ENCODE measurements around the gene TMEM125. TPM values are rescaled to one million over a fixed set of nuclear protein-coding genes. Genes with fewer than 3 reads are reported as not detected.

Gene TMEM125
- polyA plus RNA-seq, 3 donors, result not detected

GRCh38 chr1:43317817-43318471 lies 48.2 kb downstream of the TMEM125 start:
- Histone ChIP-seq H3K79me2 (ENCODE audit: insufficient read depth, low read length) (no peaks in the 10 kb centered on the region), H3K9ac (ENCODE audit: insufficient read depth, low read length, poor library complexity, severe bottlenecking) (no peak overlapping the region)
- H3K4me1 Mint-ChIP-seq, result peaks cover 7% of the 10 kb centered on the region

GRCh38 chr1:43318831-43319230 lies 49.0 kb downstream of the TMEM125 start:
- H3K9ac ChIP-seq (ENCODE audit: insufficient read depth, low read length, poor library complexity, severe bottlenecking), result no peak overlapping the region
- intact Hi-C loops (cut with micrococcal nuclease), result no loop called here
- H3K27ac ChIP-seq (ENCODE audit: low read depth in 1 of 2, low read length in 2 of 2), result no peak overlapping the region
- no peak for TF ChIP-seq CTCF (IDR thresholded peaks at IDR 0.05)
- H4K20me1 ChIP-seq (ENCODE audit: insufficient read depth, low read length), result no peaks in the 10 kb centered on the region
- no peak for DNase-seq
- WGBS (ENCODE audit: insufficient coverage), result 91% methylated on average over 3 of the region's 4 CpGs
- no peaks in the 10 kb centered on the region for H3K36me3 ChIP-seq (replicated peaks in 1 of 2; ENCODE audit: control insufficient read depth in 1 of 2, insufficient read depth in 2 of 2, low read length in 2 of 2)
- Mint-ChIP-seq H3K36me3 (no peaks in the 10 kb centered on the region), H3K4me3 (no peak overlapping the region), H3K27ac (no peak overlapping the region), H3K9me3 (no peaks in the 10 kb centered on the region), H3K4me1 (peaks cover 7% of the 10 kb centered on the region), H3K27me3 (ENCODE audit: low read depth in 3 of 3) (peaks cover 0 to 4% (median 2%) of the 10 kb centered on the region in 3 donors)
- H2AFZ ChIP-seq (ENCODE audit: insufficient read depth, low read depth, low read length, poor library complexity, severe bottlenecking), result no peak overlapping the region
- H3K4me3 ChIP-seq (replicated peaks in 1 of 3; ENCODE audit: low read depth in 2 of 3, low read length in 3 of 3), result no peak overlapping the region
- peaks cover 0 to 2% of the 10 kb centered on the region in 2 donors for H3K4me1 ChIP-seq (ENCODE audit: control insufficient read depth in 1 of 2, insufficient read depth in 2 of 2, low read length in 2 of 2)
- H3K27me3 ChIP-seq (ENCODE audit: control insufficient read depth in 2 of 2, insufficient read depth in 2 of 2, low read length in 2 of 2), result no peaks in the 10 kb centered on the region
- no peak overlapping the region for H3K4me2 ChIP-seq (replicated peaks; ENCODE audit: extremely low read depth, low read length, poor library complexity, severe bottlenecking)
- no peaks in the 10 kb centered on the region for H3K79me2 ChIP-seq (ENCODE audit: insufficient read depth, low read length)
- no peaks in the 10 kb centered on the region for H3K9me3 ChIP-seq (replicated peaks in 1 of 2; ENCODE audit: control insufficient read depth in 1 of 2, insufficient read depth in 1 of 2, low read length in 2 of 2)

More at GRCh38 chr1:43317817-43318471, 48.2 kb downstream of the TMEM125 start:
- H3K27me3 ChIP-seq (ENCODE audit: control insufficient read depth in 2 of 2, insufficient read depth in 2 of 2, low read length in 2 of 2), result no peaks in the 10 kb centered on the region
- Mint-ChIP-seq H3K9me3 (no peaks in the 10 kb centered on the region), H3K27ac (peak overlapping the region in 1 of 7 donors; percentile 44), H3K36me3 (no peaks in the 10 kb centered on the region), H3K4me3 (no peak overlapping the region), H3K27me3 (ENCODE audit: low read depth in 3 of 3) (peaks cover 2 to 4% (median 2%) of the 10 kb centered on the region in 3 donors)
- H3K9me3 ChIP-seq (replicated peaks in 1 of 2; ENCODE audit: control insufficient read depth in 1 of 2, insufficient read depth in 1 of 2, low read length in 2 of 2), result no peaks in the 10 kb centered on the region
- no peaks in the 10 kb centered on the region for H3K36me3 ChIP-seq (replicated peaks in 1 of 2; ENCODE audit: control insufficient read depth in 1 of 2, insufficient read depth in 2 of 2, low read length in 2 of 2)
- H3K4me1 ChIP-seq (ENCODE audit: control insufficient read depth in 1 of 2, insufficient read depth in 2 of 2, low read length in 2 of 2), result peaks cover 0 to 2% of the 10 kb centered on the region in 2 donors
- intact Hi-C loops (cut with micrococcal nuclease), result no loop called here
- WGBS (ENCODE audit: insufficient coverage), result 95% methylated on average over 15 of the region's 15 CpGs
- no peak overlapping the region for H3K4me3 ChIP-seq (replicated peaks in 1 of 3; ENCODE audit: low read depth in 2 of 3, low read length in 3 of 3)
- no peak overlapping the region for H3K4me2 ChIP-seq (replicated peaks; ENCODE audit: extremely low read depth, low read length, poor library complexity, severe bottlenecking)
- no peak for TF ChIP-seq CTCF (IDR thresholded peaks at IDR 0.05)
- no peaks in the 10 kb centered on the region for H4K20me1 ChIP-seq (ENCODE audit: insufficient read depth, low read length)
- no peak for DNase-seq
- H3K27ac ChIP-seq (ENCODE audit: low read depth in 1 of 2, low read length in 2 of 2), result no peak overlapping the region
- no peak overlapping the region for H2AFZ ChIP-seq (ENCODE audit: insufficient read depth, low read depth, low read length, poor library complexity, severe bottlenecking)

Data from CD14-positive monocyte (primary cell).